HL-60 (cell line): ENCODE results near the gene RAB9B.
A peak's percentile ranks its signal among the peaks of the same experiment; 100 is the strongest.

Experiments used
- DNase-seq, 2 experiments: peaks; one replicate each; pipeline ENCODE4 v3.0.0-alpha.2; 2010 to 2020; ENCODE audit warnings: low read depth in 1 of 2, low spot score in 1 of 2
- H3K27ac ChIP-seq: fragments of 250-450 bp; sonication (Bioruptor Pico); replicated peaks from 2 replicates; pipeline ENCODE4 v1.5.1; 2020; ENCODE audit warnings: mild to moderate bottlenecking, moderate library complexity
- H3K27me3 ChIP-seq: fragments of 250-450 bp; sonication (Bioruptor Pico); 2 replicates; pipeline ENCODE4 v1.5.1; 2021; ENCODE audit warnings: mild to moderate bottlenecking, moderate library complexity; ENCODE audit not compliant: insufficient read depth, poor library complexity, severe bottlenecking
- H3K4me3 ChIP-seq: replicated peaks from 2 replicates; pipeline ENCODE4 v1.5.1; 2011; ENCODE audit warnings: mild to moderate bottlenecking, control low read depth, low read length; ENCODE audit not compliant: insufficient read depth
- GABPA ChIP-seq: IDR thresholded peaks from 2 replicates; pipeline ENCODE4 v1.6.1; 2012; ENCODE audit warnings: low read depth
- POLR2AphosphoS5 ChIP-seq: IDR thresholded peaks from 2 replicates; pipeline ENCODE4 v1.6.1; 2012; ENCODE audit warnings: low read depth
- SPI1 ChIP-seq: IDR thresholded peaks from 2 replicates; pipeline ENCODE4 v1.6.1; 2012; ENCODE audit warnings: low read depth, mild to moderate bottlenecking, borderline replicate concordance
- long read RNA-seq: library from polyadenylated mRNA; unstranded; transcript quantifications from one replicate; pipeline ENCODE4 v2.0.0, GENCODE V29; 2020
- TF ChIP-seq, protein P1 (sequence below): IDR thresholded peaks from 2 replicates; pipeline ENCODE4 v1.6.1; 2012; ENCODE audit warnings: low read depth; ENCODE audit not compliant: insufficient replicate concordance
- TF ChIP-seq, protein P2 (sequence below): IDR thresholded peaks from one replicate; pipeline ENCODE4 v1.5.1; 2011; ENCODE audit warnings: low read length, control low read depth, inconsistent platforms; ENCODE audit not compliant: insufficient read depth

The RAB9B gene, protein sequence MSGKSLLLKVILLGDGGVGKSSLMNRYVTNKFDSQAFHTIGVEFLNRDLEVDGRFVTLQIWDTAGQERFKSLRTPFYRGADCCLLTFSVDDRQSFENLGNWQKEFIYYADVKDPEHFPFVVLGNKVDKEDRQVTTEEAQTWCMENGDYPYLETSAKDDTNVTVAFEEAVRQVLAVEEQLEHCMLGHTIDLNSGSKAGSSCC
- long read RNA-seq: 0 reads

DNA sequence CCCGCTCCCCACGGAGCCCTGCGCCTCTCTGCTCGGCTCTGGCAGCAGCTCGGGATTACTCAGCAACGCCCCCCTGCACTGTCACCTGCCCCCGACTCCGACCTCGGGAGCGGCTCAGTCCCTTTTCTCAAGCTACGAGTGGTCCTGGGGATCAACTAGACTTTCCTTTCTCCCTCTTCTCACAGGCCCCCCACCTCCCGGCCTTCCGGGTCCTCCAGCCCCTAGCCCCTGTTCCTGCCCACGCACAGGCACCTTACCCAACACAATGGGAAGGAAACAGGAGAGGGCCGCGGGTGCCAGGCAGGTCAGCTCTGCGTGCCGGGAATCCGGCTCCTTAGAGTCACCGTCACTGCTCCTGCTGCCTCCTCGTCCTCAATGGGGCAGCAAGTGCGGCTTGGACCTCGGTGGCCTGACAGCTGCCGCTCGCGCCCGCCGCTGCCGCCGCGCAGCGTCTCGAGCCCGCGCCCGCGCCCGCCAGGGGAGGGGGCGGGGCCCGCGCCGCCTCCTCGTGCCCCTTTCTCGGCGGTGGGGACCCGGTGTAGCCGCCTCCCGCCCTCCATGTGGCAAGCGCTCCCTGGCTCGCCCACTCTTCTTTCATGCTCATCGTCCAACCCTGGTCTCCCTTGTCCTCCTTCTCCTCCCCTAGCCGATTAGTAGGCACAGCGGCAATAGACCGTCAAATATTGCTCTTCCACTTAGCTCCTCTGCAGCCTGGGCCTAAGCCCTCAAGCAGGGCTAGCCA, at the start of gene RAB9B:
RAB9B (minus strand) TSS at position 455 of the 742 bp plus-strand sequence. CDS start 6,473 bp downstream, outside the sequence.
- Histone ChIP-seq H3K27me3 (peaks cover 8% of the 10 kb centered on the region), H3K27ac (no peak within 1 kb of the TSS), H3K4me3 (peak within 1 kb of the TSS; percentile 35)
- no peak for TF ChIP-seq SPI1
- TF ChIP-seq, protein P1, sequence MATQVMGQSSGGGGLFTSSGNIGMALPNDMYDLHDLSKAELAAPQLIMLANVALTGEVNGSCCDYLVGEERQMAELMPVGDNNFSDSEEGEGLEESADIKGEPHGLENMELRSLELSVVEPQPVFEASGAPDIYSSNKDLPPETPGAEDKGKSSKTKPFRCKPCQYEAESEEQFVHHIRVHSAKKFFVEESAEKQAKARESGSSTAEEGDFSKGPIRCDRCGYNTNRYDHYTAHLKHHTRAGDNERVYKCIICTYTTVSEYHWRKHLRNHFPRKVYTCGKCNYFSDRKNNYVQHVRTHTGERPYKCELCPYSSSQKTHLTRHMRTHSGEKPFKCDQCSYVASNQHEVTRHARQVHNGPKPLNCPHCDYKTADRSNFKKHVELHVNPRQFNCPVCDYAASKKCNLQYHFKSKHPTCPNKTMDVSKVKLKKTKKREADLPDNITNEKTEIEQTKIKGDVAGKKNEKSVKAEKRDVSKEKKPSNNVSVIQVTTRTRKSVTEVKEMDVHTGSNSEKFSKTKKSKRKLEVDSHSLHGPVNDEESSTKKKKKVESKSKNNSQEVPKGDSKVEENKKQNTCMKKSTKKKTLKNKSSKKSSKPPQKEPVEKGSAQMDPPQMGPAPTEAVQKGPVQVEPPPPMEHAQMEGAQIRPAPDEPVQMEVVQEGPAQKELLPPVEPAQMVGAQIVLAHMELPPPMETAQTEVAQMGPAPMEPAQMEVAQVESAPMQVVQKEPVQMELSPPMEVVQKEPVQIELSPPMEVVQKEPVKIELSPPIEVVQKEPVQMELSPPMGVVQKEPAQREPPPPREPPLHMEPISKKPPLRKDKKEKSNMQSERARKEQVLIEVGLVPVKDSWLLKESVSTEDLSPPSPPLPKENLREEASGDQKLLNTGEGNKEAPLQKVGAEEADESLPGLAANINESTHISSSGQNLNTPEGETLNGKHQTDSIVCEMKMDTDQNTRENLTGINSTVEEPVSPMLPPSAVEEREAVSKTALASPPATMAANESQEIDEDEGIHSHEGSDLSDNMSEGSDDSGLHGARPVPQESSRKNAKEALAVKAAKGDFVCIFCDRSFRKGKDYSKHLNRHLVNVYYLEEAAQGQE: no peak
- TF ChIP-seq, protein P2, sequence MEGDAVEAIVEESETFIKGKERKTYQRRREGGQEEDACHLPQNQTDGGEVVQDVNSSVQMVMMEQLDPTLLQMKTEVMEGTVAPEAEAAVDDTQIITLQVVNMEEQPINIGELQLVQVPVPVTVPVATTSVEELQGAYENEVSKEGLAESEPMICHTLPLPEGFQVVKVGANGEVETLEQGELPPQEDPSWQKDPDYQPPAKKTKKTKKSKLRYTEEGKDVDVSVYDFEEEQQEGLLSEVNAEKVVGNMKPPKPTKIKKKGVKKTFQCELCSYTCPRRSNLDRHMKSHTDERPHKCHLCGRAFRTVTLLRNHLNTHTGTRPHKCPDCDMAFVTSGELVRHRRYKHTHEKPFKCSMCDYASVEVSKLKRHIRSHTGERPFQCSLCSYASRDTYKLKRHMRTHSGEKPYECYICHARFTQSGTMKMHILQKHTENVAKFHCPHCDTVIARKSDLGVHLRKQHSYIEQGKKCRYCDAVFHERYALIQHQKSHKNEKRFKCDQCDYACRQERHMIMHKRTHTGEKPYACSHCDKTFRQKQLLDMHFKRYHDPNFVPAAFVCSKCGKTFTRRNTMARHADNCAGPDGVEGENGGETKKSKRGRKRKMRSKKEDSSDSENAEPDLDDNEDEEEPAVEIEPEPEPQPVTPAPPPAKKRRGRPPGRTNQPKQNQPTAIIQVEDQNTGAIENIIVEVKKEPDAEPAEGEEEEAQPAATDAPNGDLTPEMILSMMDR: no peak
- TF ChIP-seq GABPA: no peak
- no peak for TF ChIP-seq POLR2AphosphoS5
- DNase-seq: no peak

DNA sequence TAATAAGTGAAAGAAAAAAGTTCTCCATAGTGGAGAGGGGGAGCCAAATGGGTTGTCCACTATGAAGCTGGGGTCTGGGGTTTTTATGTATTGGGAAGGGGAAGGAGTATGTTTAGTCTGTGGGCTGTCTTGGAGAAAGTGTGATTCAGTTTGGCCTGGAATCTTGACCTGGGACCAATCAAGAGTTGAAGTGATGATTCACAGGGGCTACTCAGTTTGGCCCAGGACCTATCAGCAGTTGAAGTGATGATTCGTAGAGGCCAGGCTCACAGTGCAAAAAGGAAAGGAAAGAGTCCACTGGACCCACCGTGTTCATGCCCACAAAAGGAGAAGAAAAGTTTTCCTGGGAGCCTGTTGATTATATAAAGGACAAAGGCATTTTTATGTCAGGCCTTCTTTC, 47.3 kb upstream of the RAB9B start:
- no peak overlapping the region for H3K27ac ChIP-seq
- DNase-seq: no peak
- H3K4me3 ChIP-seq: no peak overlapping the region
- TF ChIP-seq SPI1 (no peak), GABPA (no peak), POLR2AphosphoS5 (no peak)
- TF ChIP-seq, protein P1: no peak
- TF ChIP-seq, protein P2: no peak
- H3K27me3 ChIP-seq: no peaks in the 10 kb centered on the region

DNA sequence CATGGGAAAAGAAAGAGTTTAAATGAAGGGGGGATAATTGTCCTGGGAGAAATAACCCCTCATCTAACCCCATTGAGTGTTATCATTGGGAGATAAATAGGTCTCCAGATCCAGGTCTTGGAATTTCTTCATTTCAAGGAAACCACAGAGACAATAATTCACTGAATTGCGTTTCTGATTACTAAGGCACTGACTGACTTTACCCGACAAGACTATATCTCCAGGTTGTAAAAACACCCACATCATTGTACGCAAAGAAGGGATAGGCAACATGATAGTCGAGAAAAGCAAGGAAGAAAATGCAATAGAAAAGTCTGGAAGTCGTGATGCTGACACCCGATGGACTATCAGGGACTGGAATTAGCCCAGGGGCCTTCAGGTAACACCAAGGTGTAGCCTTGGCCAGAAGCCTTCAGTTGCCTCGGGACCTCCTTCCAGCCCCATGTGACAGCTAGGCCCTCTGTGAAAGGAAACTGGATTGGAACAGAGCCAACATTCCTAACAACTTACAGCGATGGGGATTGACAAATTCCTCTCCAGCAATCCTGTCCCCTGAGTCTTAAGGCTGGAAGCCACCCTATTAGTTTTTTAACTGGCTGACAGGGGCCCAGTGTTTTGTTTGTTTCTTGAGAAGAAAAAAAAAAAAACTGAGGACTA, 46.5 kb upstream of the RAB9B start:
- TF ChIP-seq SPI1 (no peak), POLR2AphosphoS5 (no peak), GABPA (no peak)
- TF ChIP-seq, protein P2: no peak
- Histone ChIP-seq H3K27me3 (no peaks in the 10 kb centered on the region), H3K4me3 (no peak overlapping the region), H3K27ac (no peak overlapping the region)
- DNase-seq: no peak
